ES-I3 (cell line): ENCODE measurements around the gene HSP90AB1.

Source experiments
- H3K36me3 ChIP-seq: 2 replicates; pipeline ENCODE4 v1.6.1; 2013; ENCODE audit warnings: mild to moderate bottlenecking, low read length, control low read depth, moderate library complexity; ENCODE audit not compliant: insufficient read depth
- H3K4me1 ChIP-seq: 2 replicates; pipeline ENCODE4 v1.6.1; 2013; ENCODE audit warnings: mild to moderate bottlenecking, control low read depth, low read length; ENCODE audit not compliant: insufficient read depth
- H3K9ac ChIP-seq: 2 replicates; pipeline ENCODE4 v1.6.1; 2013; ENCODE audit warnings: low read depth, mild to moderate bottlenecking, low read length, moderate library complexity
- H3K9me3 ChIP-seq: 2 replicates; pipeline ENCODE4 v1.6.1; 2013; ENCODE audit warnings: mild to moderate bottlenecking, low read length, moderate library complexity; ENCODE audit not compliant: control insufficient read depth, insufficient read depth

The HSP90AB1 gene

GRCh38 chr6:44269921-44270525 is 23.1 kb downstream of the HSP90AB1 start, which contains the start of gene TMEM151B:
TSS of gene TMEM151B (plus strand) at chr6:44270450. CDS start at chr6:44270743, 293 bp downstream.
- peak within 1 kb of the TSS; percentile 29; the same call in 1 of the 2 replicates for H3K9ac ChIP-seq
- peaks cover 13% of the 10 kb centered on the region; the same call in 1 of the 2 replicates for H3K4me1 ChIP-seq
- no peaks in the 10 kb centered on the region for H3K9me3 ChIP-seq
- no peaks in the 10 kb centered on the region for H3K36me3 ChIP-seq

- H3K36me3 ChIP-seq: no peaks in the 10 kb centered on the region
- peaks cover 13% of the 10 kb centered on the region; the same call in 1 of the 2 replicates for H3K4me1 ChIP-seq
- no peaks in the 10 kb centered on the region for H3K9me3 ChIP-seq
- peak overlapping the region; percentile 24; the same call in 1 of the 2 replicates for H3K9ac ChIP-seq
Measured at GRCh38 chr6:44270526-44271405, 23.9 kb downstream of the HSP90AB1 start.

- no peaks in the 10 kb centered on the region for H3K9me3 ChIP-seq
- H3K36me3 ChIP-seq: no peaks in the 10 kb centered on the region
- H3K4me1 ChIP-seq: peaks cover 13% of the 10 kb centered on the region; the same call in 1 of the 2 replicates
- H3K9ac ChIP-seq: no peak overlapping the region
Measured at GRCh38 chr6:44271406-44271723, 24.5 kb downstream of the HSP90AB1 start.

- Histone ChIP-seq H3K9me3 (no peaks in the 10 kb centered on the region), H3K9ac (no peak overlapping the region), H3K36me3 (no peaks in the 10 kb centered on the region), H3K4me1 (peaks cover 13% of the 10 kb centered on the region; the same call in 1 of the 2 replicates)
Measured at GRCh38 chr6:44271914-44272313, 25.0 kb downstream of the HSP90AB1 start.

GRCh38 chr6:44272529-44272928 is 25.6 kb downstream of the HSP90AB1 start:
- Histone ChIP-seq H3K4me1 (peaks cover 13% of the 10 kb centered on the region; the same call in 1 of the 2 replicates), H3K36me3 (no peaks in the 10 kb centered on the region), H3K9ac (no peak overlapping the region), H3K9me3 (no peaks in the 10 kb centered on the region)

DNA sequence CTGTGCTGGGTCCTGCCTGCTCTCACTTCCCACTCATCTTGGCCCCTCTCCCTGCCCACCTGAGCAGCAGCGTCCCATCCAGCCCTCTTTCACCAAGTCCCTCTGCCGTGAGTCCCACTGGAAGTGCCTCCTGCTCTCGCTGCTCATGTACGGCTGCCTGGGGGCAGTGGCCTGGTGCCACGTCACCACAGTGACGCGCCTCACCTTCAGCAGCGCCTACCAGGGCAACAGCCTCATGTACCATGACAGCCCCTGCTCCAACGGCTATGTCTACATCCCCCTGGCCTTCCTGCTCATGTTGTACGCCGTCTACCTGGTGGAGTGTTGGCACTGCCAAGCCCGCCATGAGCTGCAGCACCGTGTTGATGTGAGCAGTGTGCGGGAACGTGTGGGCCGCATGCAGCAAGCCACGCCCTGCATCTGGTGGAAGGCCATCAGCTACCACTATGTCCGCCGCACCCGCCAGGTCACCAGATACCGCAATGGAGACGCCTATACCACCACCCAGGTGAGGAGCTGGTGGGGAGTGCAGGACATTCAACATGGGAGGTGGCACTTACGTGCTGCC is 26.2 kb downstream of the HSP90AB1 start:
- Histone ChIP-seq H3K36me3 (no peaks in the 10 kb centered on the region), H3K9me3 (no peaks in the 10 kb centered on the region), H3K9ac (no peak overlapping the region), H3K4me1 (peaks cover 13% of the 10 kb centered on the region; the same call in 1 of the 2 replicates)

- Histone ChIP-seq H3K9ac (no peak overlapping the region), H3K9me3 (no peaks in the 10 kb centered on the region), H3K36me3 (no peaks in the 10 kb centered on the region), H3K4me1 (peaks cover 11% of the 10 kb centered on the region; the same call in 1 of the 2 replicates)
Measured at GRCh38 chr6:44273617-44274016, 26.7 kb downstream of the HSP90AB1 start.

- no peaks in the 10 kb centered on the region for H3K36me3 ChIP-seq
- H3K4me1 ChIP-seq: peaks cover 9% of the 10 kb centered on the region; the same call in 1 of the 2 replicates
- H3K9ac ChIP-seq: peak overlapping the region; percentile 31; the same call in 1 of the 2 replicates
- H3K9me3 ChIP-seq: no peaks in the 10 kb centered on the region
Measured at GRCh38 chr6:44275271-44275748, 28.4 kb downstream of the HSP90AB1 start.

DNA sequence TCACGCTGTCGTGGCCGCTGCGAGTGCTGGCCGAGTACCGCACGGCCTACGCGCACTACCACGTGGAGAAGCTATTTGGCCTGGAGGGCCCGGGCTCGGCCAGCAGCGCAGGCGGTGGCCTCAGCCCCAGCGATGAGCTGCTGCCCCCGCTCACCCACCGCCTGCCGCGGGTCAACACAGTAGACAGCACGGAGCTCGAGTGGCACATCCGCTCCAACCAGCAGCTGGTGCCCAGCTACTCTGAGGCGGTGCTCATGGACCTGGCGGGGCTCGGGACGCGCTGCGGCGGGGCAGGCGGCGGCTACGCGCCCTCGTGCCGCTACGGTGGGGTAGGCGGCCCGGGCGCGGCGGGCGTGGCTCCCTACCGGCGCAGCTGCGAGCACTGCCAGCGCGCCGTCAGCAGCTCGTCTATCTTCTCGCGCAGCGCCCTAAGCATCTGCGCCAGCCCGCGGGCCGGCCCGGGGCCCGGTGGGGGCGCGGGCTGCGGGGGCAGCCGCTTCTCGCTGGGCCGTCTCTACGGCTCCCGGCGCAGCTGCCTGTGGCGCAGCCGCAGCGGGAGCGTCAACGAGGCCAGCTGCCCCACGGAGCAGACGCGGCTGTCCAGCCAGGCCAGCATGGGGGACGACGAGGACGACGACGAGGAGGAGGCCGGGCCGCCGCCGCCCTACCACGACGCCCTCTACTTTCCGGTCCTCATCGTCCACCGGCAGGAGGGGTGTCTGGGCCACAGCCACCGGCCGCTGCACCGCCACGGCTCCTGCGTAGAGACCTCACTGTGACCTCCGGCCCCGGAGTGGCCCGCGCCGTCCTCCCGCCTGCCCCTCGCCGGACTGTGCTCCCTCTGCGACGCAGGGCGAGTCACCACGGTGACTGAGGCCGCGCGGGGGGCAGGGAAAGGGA is 29.1 kb downstream of the HSP90AB1 start:
- Histone ChIP-seq H3K4me1 (peaks cover 9% of the 10 kb centered on the region; the same call in 1 of the 2 replicates), H3K9ac (peak overlapping the region; percentile 31; the same call in 1 of the 2 replicates), H3K9me3 (no peaks in the 10 kb centered on the region), H3K36me3 (no peaks in the 10 kb centered on the region)

GRCh38 chr6:44276667-44277640 is 30.1 kb downstream of the HSP90AB1 start:
- Histone ChIP-seq H3K36me3 (no peaks in the 10 kb centered on the region), H3K9me3 (no peaks in the 10 kb centered on the region), H3K9ac (no peak overlapping the region; the same call in 1 of the 2 replicates), H3K4me1 (no peaks in the 10 kb centered on the region; the same call in 1 of the 2 replicates)

GRCh38 chr6:44277763-44278162 is 30.9 kb downstream of the HSP90AB1 start:
- H3K9ac ChIP-seq: no peak overlapping the region
- no peaks in the 10 kb centered on the region for H3K9me3 ChIP-seq
- H3K36me3 ChIP-seq: no peaks in the 10 kb centered on the region
- H3K4me1 ChIP-seq: no peaks in the 10 kb centered on the region; the same call in 1 of the 2 replicates

- Histone ChIP-seq H3K4me1 (no peaks in the 10 kb centered on the region; the same call in 1 of the 2 replicates), H3K9ac (no peak overlapping the region), H3K9me3 (no peaks in the 10 kb centered on the region), H3K36me3 (no peaks in the 10 kb centered on the region)
Measured at GRCh38 chr6:44278315-44278714, 31.4 kb downstream of the HSP90AB1 start.
